Gastroesophageal sphincter (tissue), 3 donors: Measurements from ENCODE around the gene SAGE1.

Source experiments
- CTCF ChIP-seq, 4 experiments: fragments of 200-600 bp in 2 of 4; fragments of 450-650 bp in 2 of 4; sonication (generic) in 1 of 4; IDR thresholded peaks; one replicate each; pipeline ENCODE4 v1.5.1; 2017 to 2019; ENCODE audit warnings: antibody characterized with exemption in 4 of 4, mild to moderate bottlenecking in 2 of 4, moderate library complexity in 2 of 4
- POLR2AphosphoS5 ChIP-seq: sonication (generic); formaldehyde crosslinking; IDR thresholded peaks from one replicate; pipeline ENCODE4 v1.6.1; 2017; ENCODE audit warnings: antibody characterized with exemption

- TF ChIP-seq CTCF (IDR thresholded peaks at IDR 0.05) (no peak), POLR2AphosphoS5 (no peak)
Measured at GRCh38 chrX:135893294-135893817, at the start of gene SAGE1, which contains the start of gene CT45A10.
